ENCODE data around the gene CERS6.

The CERS6 gene

DNA sequence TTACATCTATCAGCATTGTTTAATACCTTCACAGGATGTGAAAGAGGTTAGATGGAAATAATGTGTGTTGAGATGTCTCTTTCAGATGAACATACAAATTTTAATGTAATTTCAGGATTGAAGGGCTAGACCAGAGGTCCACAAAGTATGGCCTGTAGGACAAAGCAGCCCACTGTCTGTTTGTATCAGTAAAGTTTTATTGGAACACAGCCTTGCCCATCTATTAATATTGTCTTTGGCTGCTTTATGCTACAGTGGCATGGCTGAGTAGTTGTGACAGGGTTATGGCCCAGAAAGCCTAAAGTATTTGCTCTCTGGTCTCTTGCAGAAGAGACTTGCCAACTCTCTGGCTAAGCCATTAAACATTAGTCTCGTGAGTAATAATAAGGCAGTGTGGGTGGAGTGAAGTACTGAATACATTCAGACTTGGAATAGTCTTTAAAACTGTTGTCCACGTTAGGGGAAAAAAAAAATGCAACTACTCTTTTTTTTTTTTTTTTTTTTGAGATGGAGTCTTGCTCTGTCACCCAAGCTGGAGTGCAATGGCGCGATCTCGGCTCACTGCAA, 271.9 kb downstream of the CERS6 start:
- no peak for DNase-seq

DNA sequence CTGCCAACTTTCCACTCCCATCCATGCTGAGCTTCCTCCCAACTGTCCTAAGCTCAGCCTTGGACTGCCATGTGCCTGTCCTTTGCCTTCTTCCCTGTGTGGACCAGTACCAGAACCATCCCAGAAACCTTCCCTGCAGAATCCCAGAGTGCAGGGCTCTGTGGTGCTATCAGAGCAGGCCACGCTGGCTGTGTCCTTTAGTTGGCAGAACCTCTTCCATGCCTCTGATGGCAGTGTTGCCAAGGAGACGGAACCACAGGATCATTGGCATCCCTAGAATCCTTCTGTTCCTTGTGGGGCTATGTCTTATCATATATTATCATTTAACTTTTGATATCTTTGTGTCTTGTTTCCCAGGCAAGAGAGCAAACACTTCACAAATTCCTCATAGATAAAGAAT, 273.4 kb downstream of the CERS6 start:
- DNase-seq = no peak

DNA sequence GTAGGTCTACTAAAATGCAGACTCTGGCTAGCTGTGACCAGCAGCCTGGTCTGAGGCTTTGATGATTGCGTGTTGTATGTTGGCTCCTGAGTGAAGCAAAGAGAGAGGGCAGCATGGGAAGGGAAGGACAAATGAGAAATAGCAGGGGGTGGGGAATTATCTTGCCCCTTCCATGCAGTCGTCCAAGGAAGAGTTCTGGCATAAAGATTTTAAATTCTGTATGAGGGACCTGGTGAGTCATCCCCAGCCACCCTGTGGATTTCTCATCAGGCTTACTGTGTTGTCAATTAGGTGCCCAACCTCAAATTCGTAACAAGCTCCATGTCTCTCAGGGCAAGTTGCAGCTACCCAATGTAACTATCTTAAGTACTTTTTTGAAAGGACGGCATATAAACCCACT, 274.3 kb downstream of the CERS6 start:
- DNase-seq = no peak

DNA sequence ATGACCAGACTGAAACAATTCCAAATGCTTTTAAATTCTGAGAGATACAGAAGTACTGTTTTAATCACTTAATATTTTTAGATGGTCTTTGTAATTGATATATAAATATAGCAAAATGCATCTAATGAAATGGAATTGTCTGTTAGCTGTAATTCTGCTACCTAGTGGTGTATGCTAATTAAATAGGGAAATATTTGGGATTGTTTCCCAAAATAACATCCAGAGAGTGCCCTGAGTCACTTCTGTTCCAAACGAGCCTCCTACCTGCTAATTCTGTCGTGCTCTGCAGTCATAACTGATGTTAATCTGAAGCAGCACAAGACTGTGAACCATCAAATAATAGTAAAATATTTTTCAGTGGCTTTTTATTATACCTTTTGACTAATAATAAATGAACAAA, 274.9 kb downstream of the CERS6 start:
- DNase-seq = peak in 1 of 51 donors; percentile 9

DNA sequence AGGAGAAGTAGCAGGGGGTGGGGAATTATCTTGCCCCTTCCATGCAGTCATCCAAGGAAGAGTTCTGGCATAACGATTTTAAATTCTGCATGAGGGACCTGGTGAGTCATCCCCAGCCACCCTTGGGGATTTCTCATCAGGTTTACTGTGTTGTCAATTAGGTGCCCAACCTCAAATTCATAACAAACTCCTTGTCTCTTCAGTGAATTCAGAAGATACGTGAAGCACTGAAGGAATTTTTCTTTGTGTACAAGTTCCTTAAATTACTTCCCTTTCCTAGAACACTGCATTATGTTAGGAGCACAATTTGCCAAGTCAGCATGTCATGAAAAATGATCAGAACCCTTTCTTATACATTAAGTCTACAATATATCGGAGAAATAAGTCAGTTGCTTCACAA, 275.5 kb downstream of the CERS6 start:
- no peak for DNase-seq

DNA sequence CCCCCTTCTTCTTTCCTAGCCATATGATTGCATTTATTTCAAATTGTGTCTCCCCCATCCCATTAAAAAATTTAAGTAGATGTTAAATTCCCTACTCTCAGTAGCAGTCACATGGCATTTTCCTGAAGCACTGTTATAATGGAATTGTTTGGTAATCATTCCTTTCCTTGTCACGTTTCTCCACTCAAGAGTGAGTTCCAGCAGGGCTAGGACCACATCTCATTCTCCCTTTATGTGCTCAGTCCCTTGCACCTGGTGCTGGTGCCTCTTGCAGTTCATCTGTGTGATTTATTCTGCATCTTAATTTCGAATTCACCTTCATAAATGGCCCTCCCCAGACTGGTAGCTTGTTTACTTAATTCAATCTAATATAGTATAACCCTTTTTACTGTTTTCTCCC, 276.0 kb downstream of the CERS6 start:
- DNase-seq = no peak

DNA sequence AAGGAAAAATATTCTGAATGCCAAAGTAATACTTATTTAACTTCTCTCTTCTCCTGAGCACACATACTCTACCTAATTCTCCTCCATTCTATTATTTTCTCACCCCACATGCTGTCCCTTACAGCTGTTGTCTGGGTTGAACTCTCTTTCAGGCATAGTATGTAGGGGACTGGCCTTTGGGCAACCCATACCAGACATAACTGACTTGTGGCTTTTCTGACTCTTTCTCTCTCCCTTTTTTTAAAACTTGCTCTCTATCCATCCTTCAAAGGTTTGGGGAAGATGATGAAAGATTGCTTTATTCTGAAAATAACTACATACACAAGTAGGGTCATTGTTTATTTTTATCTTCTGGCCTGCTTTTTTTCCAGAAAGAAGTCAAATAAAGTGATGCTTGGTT, 276.4 kb downstream of the CERS6 start:
- no peak for DNase-seq

DNA sequence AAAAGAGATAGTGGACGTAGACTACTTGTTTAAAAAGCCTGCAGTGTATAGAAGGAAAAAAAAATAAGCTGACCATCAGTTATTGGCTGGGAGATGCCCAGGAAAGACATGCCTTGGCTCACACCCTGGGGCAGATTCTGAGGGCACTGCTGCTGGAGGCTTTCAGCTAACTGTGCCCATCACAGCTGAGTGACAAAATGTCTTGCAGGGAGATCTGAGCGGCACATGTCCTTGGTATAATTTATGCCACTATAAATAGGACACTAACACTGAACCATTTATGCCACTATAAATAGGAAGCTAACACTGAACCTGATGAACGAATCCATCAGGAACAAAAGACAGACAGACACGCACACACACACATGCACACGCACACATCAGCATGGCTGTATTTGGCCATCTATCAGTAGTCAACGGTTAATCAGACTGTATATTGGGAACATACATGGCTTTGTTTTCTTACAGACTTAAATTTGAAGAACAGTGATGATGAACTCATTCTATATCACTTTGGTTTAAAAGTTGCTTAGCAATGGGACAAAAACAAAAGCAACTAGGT, 278.2 kb downstream of the CERS6 start:
- no peak for DNase-seq

DNA sequence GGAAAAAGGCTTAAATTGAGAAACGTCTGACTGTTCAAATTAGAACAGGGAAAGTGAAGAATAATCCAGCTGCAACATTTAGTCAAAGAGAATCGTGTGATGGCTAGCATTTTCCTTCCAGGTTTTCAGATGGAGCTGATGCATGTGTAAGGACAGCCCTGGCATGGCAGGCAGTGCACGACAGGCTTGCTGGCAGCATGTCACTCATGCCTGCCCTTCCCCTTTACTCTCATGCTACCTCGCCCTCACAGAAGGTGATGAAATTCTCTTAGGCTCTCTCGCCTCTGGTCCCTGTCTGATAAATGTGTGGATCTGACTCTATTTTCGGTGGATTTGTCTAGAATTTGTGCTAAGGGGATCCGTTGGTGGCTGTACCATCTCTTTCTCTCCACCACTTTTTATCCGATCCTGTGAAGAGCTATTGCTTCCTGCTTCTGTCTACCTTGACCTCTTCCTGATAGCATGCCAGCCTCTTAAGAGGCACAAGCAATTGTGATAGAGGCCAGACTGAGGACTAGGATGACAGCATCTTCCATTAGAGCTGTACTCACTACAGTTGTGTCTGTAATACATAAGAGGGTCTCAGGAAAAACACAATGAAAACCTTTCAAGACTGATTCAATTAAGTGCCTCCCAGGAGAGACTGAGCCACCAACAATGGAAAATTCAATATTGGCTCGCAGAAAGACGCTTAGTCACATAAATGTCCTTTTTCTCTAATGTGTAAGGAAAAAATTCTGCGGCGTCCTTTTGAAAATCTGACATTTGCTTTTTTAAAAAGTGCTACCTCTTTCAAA, 280.8 kb downstream of the CERS6 start:
- DNase-seq = no peak

DNA sequence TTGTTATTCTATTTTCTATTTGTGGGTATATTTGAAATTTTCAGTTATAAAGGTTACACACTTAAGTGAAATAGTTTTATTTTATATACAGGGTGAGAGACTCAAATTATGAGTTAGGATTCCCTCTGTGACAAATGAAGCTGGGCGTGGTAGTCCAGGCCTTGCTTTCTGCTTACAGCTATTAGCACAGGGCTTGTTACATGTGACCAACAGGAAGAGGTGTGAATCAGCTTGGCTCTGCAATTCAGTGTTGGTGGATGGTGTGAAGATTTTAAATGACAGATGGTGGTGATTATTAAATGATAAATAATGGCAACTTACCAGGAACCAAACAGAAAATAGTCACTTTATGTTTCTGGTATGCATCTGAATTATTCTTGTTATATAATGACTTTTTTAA, 282.0 kb downstream of the CERS6 start:
- no peak for DNase-seq

DNA sequence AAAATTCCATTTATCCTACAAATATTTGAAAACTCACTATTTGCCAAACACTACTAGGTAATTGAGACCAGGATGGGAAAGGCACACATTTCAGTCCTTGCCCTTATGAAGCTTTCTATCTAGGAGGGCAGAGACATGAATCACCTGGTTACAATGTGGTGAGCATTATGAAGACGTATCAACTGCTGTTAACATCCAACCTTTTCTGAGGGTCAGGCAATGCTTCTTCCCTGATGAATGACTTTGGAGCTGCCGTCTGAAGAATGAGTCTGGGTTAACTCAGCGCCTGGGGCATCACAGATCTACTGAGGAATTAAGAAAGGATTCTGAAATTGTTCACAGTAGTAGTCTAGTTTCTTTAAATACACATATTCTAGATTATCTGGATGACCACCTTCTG, 284.3 kb downstream of the CERS6 start:
- no peak for DNase-seq

DNA sequence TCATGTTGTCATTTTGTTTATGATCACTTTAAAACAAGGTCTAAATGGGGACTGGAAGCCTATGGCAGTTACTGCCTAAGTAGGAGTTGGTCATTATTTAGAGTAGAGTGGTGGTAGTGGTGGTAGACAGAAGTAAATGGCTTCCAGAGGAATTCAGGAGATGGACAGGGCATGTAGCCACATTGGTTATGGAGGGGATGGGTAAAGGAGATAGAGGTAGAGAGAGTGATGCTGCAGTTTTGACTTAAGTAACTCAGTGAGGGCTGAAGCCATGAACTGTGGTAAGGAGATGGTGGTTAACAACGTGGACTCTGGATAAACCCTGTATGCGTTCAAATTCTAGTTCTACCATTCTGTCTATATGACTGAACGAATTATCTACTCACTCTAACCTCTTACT, 284.7 kb downstream of the CERS6 start:
- no peak for DNase-seq

DNA sequence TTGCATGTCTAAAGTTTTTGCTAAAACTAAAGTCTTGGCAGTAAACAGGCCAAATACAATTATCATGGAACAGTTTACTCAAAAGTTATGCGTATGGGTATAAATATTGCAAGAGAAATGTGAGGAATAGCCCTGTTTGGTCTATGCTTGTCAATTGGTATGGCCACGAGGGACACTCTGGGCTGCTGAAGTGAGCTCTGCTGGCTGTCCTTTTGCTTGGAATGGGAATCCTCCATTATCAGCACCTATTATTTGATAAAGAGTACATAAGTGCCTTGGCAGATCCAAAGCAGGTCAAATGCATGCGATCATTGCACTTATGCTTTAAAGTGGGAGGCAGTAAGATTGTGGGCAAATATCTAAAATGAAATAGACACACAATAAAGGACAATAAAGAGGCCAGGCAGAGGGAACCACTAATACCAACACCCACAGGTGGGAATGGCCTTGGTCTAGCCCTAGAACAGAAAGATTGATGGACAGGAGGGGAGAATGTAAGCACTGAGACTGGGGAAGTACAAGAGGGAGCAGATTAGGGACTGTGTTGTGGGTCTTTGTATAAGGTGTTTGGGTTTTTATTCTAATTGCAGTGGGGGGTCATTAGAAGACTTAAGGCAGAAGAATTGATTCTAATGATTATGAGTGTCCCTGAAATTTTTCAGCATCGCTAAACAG, 286.3 kb downstream of the CERS6 start:
- DNase-seq = no peak

DNA sequence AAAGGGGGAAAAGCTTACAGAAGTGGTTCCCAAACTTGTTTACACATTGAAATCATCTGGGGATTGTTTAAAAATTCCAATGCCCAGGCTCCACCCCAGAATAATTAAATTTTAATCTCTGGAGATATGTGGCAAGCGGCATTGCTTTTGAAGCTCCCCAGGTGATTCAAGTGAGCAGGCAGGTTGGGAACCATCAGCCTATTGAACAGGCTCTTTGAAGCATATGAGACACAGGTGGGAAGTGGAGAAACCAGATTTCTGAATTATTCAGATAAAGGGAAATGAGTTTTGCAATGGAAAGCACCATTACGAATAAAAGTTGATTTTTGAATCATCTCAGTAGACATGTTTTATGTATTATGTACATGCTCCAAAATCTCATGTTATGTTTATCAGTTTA, 288.8 kb downstream of the CERS6 start:
- DNase-seq = no peak

DNA sequence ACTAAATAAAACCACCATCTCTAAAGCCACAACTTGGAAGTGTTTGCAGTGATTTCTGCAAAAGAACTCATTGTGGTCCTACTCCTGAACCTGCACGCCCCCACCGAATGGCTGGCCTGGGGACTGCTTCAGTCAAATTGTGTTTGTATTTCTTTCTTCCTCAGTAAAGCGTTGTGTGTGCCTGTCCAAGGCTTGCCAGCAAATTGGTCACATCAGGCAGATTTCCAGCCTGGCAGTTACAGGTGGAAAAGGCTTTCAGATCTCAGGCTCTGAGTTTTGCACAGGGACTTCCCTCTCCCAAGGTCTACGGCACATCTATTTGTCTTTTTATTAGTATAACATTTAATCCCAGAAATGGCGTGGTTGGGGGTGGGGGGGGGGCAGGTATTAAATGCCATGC, 292.4 kb downstream of the CERS6 start:
- DNase-seq = no peak

DNA sequence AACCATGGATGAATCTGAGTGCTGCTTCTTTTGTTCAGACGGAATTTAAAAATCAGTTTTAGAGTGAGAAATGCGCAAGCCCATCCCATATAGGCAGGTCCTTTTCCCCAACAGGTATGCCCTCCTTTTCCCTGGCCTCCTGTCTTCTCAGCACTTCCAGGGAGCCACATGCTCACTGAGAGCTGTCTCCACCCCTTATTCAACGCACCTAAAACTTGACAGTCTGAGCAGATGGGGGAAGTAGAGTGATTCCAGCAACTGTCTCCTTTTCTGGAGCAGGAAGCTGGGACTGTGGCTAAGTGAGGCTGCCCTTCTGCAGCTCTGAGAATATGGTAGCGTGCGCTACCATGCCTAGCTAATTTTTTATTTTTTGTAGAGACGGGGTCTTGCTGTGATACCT, 293.2 kb downstream of the CERS6 start:
- no peak for DNase-seq

DNA sequence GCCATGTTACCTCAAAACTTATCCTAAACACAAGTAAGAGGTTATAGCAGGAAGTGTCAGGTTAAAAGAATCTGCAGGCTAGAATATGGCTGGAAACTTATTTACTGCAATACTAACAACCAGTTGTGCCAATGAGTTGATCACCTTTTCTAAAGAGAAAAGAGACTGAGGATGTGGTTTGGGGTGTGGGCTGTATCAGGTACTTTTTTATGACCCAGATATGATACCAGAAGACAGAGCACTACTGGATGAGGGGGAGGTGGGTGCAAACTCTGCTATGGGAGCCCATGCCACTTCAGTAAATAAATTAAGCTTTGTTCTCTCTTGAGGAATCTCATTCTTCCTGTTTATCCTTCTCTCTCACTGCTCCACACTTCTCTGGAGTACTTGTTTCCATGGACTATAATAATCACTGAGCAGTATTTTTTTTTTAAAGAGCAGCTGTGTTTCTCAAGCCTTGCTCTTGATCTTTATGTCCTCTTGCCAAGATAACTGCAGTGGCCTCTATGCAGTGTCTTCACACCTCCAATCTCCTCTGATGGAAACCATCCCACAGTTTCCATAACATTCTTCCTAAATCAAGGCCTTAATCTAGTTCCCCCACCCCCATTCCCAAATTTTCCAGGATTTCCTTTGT, 295.1 kb downstream of the CERS6 start:
- no peak for DNase-seq

DNA sequence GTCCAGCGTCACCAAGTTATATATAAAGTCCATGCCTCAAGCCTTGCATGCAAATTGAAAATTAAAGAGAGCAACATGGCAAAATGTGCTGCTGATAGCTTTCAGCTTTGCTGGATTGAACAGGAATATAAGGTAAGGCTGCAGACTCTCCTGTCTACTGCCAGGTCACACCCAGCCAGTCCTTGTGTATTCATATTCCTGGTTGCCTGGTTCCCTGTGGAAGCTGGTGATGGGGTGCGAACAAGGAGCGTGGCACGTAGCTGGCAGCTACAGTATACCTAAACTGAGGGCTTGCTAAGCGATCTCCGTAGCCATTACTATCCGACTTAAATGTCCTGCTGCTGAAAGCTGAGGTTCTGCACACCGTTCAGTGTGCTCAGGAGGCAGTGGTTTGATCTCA, 296.3 kb downstream of the CERS6 start:
- DNase-seq = no peak

DNA sequence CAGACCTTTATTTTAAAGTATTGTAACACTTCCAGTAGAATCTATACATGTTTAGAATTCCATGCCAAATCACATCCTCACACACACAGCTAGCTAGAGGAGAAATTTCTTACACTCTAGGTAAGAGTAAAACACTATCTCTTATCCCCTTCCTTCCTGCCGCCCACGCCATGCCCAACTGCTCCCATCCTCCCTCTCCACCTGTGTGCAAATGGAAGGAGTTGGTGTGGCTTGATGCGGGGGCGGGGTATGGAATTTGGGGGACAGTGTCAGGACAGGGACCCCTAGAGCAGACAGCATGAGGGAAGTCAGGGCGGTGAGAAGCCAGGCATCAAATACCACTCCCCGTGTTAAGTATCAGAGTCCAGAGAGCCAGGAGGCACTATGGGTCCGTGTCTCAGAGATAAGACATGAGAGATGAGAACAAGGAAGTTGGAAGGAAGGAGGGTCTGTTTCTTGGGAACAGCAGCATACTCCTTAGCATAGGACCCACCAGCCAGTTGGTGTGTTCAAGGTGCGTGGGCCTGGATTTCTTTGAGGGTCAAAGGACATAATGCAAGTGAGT, 297.8 kb downstream of the CERS6 start:
- DNase-seq = no peak

DNA sequence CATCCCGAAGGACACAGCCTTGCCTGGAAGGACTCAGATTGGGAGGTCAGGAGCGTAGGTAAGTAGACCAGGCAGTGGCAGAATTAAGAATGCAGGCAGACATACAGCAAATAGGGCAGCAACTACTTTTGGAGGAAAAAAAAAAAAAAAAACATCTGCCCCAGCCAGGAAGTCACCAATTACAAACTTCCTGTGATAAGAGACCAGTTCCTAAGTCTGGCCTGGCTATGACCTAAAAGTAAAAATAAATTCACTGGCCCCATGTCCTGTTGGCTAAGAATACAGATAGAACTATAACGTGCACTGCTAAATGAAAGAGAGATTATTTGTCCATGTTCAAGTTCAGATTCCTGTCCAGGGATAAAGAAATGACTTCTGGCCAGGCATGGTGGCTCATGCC, 301.2 kb downstream of the CERS6 start:
- no peak for DNase-seq

DNA sequence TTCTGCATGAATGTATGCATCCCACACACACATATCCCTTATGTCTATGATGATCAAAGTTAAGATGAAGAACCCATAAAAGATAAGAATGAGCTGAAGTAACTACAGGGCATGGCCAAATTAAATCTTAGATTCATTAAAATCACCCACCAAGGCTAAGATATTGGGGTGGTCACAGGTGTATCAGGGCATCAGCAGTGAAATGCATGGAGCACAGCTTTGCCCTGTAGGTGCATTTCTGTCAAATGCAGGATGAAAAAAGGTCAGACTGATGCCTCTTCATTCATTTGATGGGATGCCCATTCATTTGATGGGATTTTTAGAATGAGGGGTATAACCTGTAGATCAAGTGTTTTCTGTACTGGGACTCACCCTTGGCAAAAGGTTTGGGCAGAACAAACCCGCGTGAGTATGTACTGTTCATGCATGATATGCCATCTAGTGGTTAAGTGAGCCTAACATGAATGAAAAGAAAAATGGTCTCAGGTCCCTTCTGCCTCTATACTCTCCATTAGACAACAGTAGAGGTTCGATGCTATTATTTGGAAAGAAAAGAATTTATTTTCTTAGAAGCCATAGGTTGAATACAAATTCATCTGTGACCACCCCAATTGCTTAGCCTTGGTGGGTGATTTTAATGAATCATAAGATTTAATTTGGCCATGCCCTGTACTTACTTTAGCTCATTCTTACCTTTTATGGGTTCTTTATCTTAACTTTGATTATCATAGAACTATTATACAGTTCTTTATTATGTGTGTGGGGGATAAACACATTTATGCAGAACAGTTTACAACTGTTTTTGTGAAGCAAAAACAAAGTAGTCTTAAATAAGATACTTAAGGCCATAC, 303.1 kb downstream of the CERS6 start:
- DNase-seq = peak in 2 of 51 donors; percentile 1 to 23

Measured in hypothalamus (tissue), 51 donors.